Fibroblast of skin of right biceps (primary cell): Measurements from ENCODE around the gene SH3YL1.

ENCODE experiments used
- DNase-seq: peaks from one replicate; pipeline ENCODE4 v3.0.0-alpha.2; 2013

SH3YL1 gene, protein sequence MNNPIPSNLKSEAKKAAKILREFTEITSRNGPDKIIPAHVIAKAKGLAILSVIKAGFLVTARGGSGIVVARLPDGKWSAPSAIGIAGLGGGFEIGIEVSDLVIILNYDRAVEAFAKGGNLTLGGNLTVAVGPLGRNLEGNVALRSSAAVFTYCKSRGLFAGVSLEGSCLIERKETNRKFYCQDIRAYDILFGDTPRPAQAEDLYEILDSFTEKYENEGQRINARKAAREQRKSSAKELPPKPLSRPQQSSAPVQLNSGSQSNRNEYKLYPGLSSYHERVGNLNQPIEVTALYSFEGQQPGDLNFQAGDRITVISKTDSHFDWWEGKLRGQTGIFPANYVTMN

GRCh38 chr2:263774-264492 is at the start of gene SH3YL1:
TSS of gene SH3YL1 (minus strand) at chr2:264032. CDS start at chr2:263984, 48 bp downstream.
- no peak for DNase-seq

GRCh38 chr2:310994-311393 is 47.2 kb upstream of the SH3YL1 start:
- no peak for DNase-seq

DNA sequence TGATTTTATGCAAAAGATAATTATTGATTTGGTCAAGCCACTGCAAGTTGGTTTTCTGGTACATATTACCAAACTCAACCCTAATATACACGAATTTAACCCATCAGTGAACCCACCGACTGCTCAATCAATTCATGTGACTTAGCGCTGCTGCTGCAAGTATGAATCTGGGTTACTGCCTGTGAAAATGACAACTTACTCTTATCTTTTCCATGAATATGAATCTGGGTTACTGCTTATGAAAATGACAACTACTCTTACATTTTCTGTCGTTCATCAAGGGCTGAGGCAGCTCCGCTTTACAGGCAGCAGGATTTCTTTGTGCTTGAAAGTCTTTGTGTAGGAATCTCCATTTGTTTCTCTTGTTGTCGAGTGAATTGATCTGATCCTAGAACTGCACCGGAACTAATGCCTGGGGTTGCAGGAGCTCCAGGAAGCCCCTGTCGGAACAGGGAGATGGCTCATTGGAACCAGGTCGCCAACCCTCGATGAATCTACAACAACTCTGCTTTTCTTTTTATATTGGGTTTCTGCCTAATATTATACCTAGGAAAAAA is 46.2 kb upstream of the SH3YL1 start:
- no peak for DNase-seq

- DNase-seq: no peak
These were observed 45.5 kb upstream of the SH3YL1 start for GRCh38 chr2:309148-309953.

GRCh38 chr2:305366-305765 is 41.5 kb upstream of the SH3YL1 start:
- no peak for DNase-seq

GRCh38 chr2:296354-296753 is 32.5 kb upstream of the SH3YL1 start:
- DNase-seq: no peak

DNA sequence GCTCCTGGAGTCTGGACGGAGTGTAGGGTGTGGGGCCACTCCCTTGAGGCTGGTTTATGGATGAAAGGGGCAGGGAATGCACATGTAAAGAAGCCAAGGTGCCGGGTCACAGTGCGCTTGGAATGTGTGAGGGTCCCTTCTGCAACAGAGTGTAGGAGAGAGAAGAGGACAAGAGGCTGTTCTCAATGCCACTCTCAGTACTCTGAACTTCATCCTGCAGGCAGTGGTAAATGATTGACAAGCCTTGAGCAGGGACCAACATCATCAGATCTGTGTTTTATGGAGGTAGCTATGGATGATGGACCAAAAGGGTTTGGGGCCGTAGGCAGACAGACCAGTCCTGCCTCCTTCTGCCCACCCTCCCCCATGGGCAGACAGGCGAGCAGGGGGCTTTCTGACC is 31.3 kb upstream of the SH3YL1 start:
- DNase-seq: no peak

GRCh38 chr2:290090-290722 is 26.4 kb upstream of the SH3YL1 start:
- peak; percentile 63 for DNase-seq

GRCh38 chr2:289362-290089 is 25.7 kb upstream of the SH3YL1 start:
- no peak for DNase-seq

- no peak for DNase-seq
These were observed 25.0 kb upstream of the SH3YL1 start for GRCh38 chr2:288758-289361.

GRCh38 chr2:287911-288757 is 24.3 kb upstream of the SH3YL1 start, which contains the start of gene ALKAL2:
TSS of gene ALKAL2 (minus strand) at chr2:288091. CDS start at chr2:287835, 256 bp downstream.
- no peak for DNase-seq

DNA sequence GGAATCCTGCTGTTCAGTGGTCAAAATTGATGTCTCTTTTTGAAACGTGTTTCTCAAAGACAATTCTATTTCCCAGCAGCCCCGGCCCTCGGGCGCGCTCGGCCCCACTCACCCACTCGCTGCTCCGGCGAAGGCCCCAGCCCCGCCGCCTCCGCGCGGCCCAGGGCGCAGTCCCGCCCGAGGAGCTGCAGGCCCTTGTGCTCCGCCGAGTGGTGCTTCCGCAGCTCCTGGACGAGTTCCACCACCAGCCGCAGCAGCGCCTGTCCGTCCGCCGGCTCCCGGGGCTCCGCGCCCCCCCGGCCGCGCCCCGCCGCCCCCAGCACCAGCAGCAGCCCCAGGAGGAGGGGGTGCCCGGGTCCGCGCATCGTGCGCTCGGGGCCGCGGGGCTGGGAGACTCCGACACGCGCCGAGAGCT is 23.6 kb upstream of the SH3YL1 start:
- peak; percentile 37 for DNase-seq

GRCh38 chr2:286774-287392 is 23.1 kb upstream of the SH3YL1 start:
- DNase-seq: no peak

GRCh38 chr2:286035-286434 is 22.2 kb upstream of the SH3YL1 start:
- no peak for DNase-seq

- DNase-seq: peak; percentile 69
These were observed 21.7 kb upstream of the SH3YL1 start for GRCh38 chr2:285531-285930.

GRCh38 chr2:284896-285492 is 21.2 kb upstream of the SH3YL1 start:
- DNase-seq: no peak

DNA sequence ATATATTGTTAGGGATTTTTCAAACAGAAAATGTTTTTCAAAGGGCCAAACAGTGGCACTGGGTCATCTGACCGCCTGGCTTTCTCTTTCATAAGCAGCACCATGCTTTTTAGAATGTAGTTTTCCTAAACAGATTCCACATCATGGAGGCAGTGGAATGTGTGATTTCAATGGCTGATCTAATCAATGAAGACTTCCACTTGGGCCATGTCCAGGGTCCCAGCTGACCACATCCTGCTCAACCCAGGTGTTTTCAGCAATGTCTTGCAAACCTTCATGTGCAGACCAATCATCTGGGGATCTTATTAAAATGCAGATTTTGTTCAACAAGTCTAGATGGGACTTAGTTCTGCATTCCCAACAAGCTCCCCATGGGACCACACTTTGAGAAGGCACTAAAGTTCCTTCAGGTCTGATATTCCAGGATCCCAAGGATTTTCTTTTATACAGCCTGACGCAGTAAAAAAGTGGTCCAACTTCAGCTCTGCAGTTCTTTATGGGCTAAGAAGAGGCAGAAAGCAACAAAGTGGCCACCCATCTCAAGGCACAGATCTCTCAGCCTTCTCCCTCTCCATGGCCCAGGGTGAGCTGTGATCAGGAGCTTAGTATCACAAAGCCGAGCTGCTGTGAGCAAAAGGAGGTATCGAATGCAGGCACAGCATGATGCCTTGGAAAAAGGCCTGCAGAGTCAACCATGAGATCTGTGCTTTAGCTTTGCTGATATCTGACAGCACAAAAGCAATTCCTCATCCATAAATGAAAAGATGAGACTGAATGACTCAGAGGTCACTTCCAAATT is 20.4 kb upstream of the SH3YL1 start:
- no peak for DNase-seq

DNA sequence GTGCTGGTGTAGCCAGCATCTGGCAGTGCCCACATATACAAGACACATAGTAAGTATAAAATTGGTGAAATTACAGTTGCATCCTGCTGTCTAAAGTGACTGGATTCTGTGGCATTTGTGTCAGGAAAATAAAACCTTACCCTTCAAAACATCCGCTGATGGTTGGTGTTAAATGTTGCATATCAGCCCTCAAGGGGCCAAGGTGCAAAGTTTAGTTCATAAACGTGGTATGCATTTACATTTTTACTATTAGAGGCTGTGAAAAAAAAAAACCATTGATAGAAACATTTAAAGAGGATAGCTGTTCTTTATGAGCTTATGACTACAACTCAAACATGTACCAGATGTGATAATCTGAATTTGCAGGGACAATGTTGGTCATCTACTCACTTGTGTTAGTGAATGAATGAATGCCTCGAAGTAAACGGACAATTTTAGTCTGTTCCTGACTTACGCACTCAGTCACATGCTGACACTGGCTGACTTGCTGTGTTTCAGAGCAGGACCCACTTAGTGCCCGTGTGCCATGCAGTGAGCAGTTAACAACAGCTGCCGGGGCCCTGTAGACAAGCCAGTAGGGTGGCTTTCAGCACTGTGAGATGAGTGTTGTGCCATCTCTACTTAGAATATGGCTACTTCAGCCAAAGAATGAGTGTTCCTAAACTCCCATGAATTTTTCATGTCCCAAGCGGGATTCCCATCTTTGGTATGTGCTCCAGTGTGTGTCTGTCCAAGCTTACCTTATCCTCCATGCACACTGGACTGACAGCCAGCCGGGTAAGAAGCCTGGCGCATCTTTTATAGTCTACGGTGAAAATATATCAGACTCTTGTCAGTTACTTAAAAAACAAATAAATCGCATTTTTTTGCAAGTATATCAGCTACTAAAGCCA is 18.8 kb upstream of the SH3YL1 start:
- DNase-seq: no peak
